Muscle layer of colon (tissue), 2 donors: ENCODE data around the gene TDRD10.
"Not testable (repeated sequence)": the region's sequence is repeated elsewhere in the genome, so short reads cannot be mapped to it uniquely, and the experiment has no call there.

ENCODE experiments used
- H3K27ac ChIP-seq: one replicate; pipeline ENCODE4 v1.7.0; 2013; ENCODE audit warnings: low read depth, mild to moderate bottlenecking, low read length, moderate library complexity
- H3K27me3 ChIP-seq, 2 donors: one replicate each; pipeline ENCODE4 v1.7.0; 2013; ENCODE audit warnings: low read length in 2 of 2, mild to moderate bottlenecking in 2 of 2; ENCODE audit not compliant: insufficient read depth in 2 of 2, control insufficient read depth in 1 of 2
- H3K36me3 ChIP-seq: one replicate; pipeline ENCODE4 v1.7.0; 2013; ENCODE audit warnings: mild to moderate bottlenecking, low read length; ENCODE audit not compliant: insufficient read depth
- H3K4me1 ChIP-seq: one replicate; pipeline ENCODE4 v1.7.0; 2013; ENCODE audit warnings: mild to moderate bottlenecking, low read length; ENCODE audit not compliant: insufficient read depth
- H3K4me3 ChIP-seq, 2 donors: one replicate each; pipeline ENCODE4 v1.7.0; 2013; ENCODE audit warnings: low read length in 2 of 2, low read depth in 1 of 2, mild to moderate bottlenecking in 1 of 2, moderate library complexity in 1 of 2
- H3K9ac ChIP-seq: one replicate; pipeline ENCODE4 v1.7.0; 2013; ENCODE audit warnings: low read length
- H3K9me3 ChIP-seq: one replicate; pipeline ENCODE4 v1.7.0; 2013; ENCODE audit warnings: mild to moderate bottlenecking, low read length
- donor health status: abdominal sarcoma.
- donor health status: Adenocarcinoma of cecum.

TDRD10 gene

DNA sequence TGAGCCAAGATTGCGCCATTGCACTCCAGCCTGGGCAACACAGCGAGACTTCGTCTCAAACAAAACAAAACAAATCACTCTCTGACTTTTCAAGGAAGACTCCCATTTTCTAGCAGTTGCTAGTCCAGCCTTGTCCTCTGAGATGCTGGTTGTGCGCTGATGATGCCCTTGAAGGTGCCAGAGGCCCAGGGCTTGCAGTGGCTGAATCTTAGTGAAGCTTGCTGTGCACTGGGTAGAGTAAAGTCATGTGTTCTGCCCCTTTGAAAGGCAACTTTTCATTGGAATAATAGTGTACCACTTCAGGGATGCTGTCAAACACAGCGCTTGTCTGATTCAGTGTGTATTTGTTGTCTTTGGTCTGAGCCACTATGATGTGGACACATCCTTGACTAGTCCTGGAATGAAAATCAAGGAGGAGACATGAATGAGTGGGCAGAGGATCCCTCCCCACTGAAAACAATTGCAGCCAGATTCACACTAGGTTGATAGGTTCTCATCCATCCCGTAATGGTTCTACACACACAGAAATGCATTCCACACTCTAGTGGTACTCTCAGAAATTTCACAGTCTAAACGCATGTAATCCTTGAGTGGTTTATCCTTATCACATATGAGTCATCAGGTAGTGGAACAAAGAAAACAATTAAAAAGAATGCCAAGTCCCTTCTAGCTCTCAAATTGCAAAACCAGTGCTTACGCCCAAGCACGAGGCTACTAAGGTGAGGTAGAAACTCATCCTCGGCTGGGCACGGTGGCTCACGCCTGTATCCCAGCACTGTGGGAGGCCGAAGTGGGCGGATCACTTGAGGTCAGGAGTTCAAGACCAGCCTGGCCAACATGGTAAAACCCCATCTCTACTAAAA lies 17.8 kb upstream of the TDRD10 start:
- Histone ChIP-seq H3K4me3 (no peak overlapping the region), H3K36me3 (no peaks in the 10 kb centered on the region), H3K4me1 (no peaks in the 10 kb centered on the region), H3K27me3 (no peaks in the 10 kb centered on the region), H3K27ac (no peak overlapping the region), H3K9ac (no peak overlapping the region), H3K9me3 (no peaks in the 10 kb centered on the region)

DNA sequence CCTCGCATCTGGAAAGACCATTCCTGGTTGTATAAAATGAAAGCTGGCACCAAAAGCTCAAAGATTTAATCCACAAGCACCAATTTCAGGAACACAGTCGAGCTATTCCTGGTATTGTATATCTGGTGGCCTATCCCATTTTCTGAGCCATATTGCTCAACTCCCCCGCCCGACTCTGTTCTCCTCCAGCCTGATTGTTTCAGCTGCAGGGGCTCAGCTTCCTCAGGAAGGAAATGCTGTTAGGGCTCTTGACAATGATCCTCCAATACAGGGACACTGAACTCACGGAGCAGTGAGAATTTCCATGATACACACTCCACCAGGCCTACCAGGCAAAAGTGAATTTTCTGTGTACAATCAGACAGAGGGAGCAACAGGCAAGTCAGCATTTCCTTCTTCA lies 16.9 kb upstream of the TDRD10 start:
- Histone ChIP-seq H3K27me3 (no peaks in the 10 kb centered on the region), H3K9ac (no peak overlapping the region), H3K4me3 (no peak overlapping the region), H3K27ac (no peak overlapping the region), H3K9me3 (no peaks in the 10 kb centered on the region), H3K4me1 (no peaks in the 10 kb centered on the region), H3K36me3 (no peaks in the 10 kb centered on the region)

DNA sequence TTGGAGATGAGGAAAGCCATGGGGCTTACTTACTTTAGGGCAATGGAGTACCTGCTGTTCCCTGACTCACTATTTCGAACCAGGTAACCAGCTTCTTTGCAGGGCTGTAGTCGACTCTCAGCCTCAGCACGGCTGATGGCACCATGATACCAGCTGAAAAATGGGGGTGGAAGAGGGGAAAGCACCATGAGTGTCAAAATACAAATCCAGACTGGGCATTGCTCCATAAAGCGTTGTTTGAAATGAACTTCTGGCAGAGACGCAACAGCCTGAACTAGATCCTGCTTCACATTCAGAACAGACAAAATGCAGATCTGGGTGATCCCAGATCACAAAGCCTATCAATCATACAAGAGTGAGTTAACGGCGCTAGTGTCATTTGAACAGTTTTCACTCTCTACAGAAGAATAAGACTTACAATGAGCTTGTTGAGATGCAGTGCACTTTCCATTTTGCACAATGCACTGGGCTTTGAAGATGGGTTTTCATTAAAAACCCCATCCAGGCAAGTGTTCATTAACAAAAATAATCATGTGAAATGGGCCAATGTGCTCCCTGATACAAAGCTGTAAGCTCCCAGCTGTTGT lies 16.0 kb upstream of the TDRD10 start:
- H3K9ac ChIP-seq: no peak overlapping the region
- no peak overlapping the region for H3K27ac ChIP-seq
- no peaks in the 10 kb centered on the region for H3K27me3 ChIP-seq
- H3K36me3 ChIP-seq: no peaks in the 10 kb centered on the region
- H3K4me3 ChIP-seq: no peak overlapping the region
- peaks cover 2% of the 10 kb centered on the region for H3K4me1 ChIP-seq
- no peaks in the 10 kb centered on the region for H3K9me3 ChIP-seq

DNA sequence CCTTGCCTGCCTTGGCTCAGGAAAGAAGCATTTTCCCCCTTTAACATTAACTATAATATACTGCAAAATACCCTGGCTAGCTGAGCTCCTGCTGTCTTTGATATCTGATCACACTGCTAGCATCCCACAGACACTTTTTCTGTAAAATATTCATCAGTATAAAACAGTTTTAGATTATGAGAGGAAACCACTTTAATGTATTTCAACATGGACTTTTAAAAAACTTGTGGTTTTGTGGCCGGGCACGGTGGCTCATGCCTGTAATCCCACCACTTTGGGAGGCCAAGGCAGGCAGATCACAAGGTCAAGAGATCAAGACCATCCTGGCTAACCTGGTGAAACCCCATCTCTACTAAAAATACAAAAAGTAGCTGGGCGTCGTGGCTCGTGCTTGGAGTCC lies 15.3 kb upstream of the TDRD10 start:
- H3K9me3 ChIP-seq, H3K4me1 ChIP-seq, H3K4me3 ChIP-seq, H3K27ac ChIP-seq, H3K36me3 ChIP-seq, H3K27me3 ChIP-seq, H3K9ac ChIP-seq: not testable (repeated sequence)

DNA sequence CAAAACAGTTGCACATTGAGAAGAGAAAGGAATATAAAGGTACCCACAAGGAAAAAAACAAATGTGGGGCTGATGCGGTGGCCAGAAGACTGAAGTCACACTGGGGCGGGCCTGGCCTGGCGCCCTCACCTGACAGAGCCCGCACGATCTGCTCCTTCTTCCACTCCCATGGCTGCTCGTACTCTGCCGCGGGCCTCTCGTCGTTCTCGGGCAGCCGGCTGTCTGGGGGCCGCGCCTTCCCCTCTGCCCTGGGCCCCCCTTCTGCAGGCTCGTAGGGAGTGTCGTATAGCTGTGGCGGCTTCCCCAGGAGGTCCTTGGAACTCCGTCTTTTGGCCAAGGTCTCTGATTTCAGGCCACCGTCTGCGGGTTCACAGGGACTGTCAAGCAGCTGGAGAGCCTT lies 13.1 kb upstream of the TDRD10 start:
- no peaks in the 10 kb centered on the region for H3K27me3 ChIP-seq
- no peak overlapping the region for H3K4me3 ChIP-seq
- no peaks in the 10 kb centered on the region for H3K36me3 ChIP-seq
- no peak overlapping the region for H3K27ac ChIP-seq
- peaks cover 7% of the 10 kb centered on the region for H3K4me1 ChIP-seq
- H3K9me3 ChIP-seq: no peaks in the 10 kb centered on the region
- H3K9ac ChIP-seq: no peak overlapping the region

DNA sequence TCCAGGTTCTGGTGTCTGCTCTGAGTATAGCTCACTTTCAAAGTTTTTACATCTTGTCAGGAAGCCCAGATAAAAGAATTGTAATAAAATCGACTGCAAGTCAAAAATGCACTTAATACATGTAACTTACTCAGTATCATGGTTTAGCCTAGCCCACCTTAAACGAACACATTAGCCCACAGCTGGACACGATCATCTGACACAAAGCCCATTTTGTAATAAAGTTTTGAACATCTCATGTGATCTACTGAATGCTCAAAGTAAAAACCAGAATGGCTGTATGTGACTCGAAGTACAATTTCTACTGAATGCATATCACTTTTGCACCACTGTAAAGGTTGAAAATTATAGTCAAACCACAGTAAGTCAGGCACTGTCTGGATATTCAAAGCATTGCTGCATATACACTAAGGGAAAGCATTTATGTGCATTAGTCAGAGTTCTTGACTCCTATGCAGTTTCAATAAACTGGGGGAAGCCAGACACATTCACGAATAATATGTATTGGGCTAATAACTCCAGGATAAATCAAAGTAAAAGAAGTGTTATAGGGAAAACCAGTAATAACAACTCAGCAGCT lies 12.2 kb upstream of the TDRD10 start:
- Histone ChIP-seq H3K4me3 (no peak overlapping the region), H3K4me1 (peaks cover 7% of the 10 kb centered on the region), H3K9me3 (no peaks in the 10 kb centered on the region), H3K27ac (no peak overlapping the region), H3K27me3 (no peaks in the 10 kb centered on the region), H3K9ac (no peak overlapping the region), H3K36me3 (no peaks in the 10 kb centered on the region)

DNA sequence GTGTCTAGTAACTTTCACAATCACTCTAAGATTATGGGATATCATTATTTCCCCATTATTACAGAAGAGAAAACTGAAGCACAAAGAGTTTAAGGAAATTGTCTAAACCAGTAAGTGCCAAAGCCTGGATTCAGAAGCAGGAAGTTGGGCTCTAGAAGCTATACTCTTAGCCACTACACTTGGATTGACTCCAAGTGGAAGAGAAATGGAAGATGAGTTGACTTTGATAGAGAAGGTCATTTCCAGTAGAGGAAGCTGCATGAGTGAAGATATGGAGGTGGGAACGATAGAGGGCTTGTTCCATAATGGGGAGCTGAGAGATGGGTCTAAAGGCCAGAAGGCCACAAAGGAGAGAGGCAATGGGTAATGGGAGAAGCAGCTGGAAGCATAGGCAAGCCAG lies 11.7 kb upstream of the TDRD10 start:
- Histone ChIP-seq H3K27me3 (no peaks in the 10 kb centered on the region), H3K4me3 (no peak overlapping the region), H3K9me3 (no peaks in the 10 kb centered on the region), H3K27ac (no peak overlapping the region), H3K4me1 (peaks cover 7% of the 10 kb centered on the region), H3K36me3 (no peaks in the 10 kb centered on the region), H3K9ac (no peak overlapping the region)

DNA sequence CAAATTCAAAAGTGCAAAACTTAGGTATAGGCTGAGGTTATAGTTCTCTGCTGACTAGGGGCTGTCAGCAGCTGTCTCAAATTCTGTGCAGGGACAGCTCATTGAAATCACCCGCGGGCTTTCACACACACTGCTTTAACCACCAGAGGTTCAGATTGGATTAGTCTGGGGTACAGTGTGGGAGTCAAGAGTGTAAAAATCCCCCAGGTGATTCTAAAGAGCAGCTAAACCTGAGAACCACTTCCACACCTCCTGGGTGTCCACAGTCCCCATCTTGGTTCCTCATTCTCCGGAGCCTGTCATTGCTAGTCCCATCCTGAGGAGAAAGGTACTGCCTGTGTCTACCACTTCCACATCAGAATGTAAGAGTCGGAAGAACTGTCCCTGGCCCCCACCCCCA lies 9.9 kb upstream of the TDRD10 start:
- Histone ChIP-seq H3K9ac (no peak overlapping the region), H3K4me3 (no peak overlapping the region)

DNA sequence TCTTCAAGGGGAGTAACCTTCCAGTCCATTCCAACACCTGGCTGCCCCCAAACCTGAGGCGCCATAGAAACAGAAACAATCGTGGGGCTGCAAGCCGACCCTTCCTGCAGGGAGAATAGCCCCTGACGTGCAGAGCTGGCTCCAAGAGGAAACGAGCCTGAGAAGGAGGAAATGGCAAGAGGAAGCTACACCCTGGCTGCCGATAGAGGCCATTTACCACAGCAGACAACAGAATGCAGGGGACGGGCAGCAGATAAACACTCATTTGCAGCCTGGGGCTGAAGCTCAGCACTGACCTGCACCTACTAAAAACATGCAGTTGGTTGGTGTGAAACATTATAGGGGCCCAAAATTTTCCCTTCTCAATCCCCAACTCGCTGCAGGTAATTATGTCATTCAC lies 8.7 kb upstream of the TDRD10 start:
- Histone ChIP-seq H3K27ac (no peak overlapping the region), H3K4me1 (peaks cover 7% of the 10 kb centered on the region)

More for the DNA sequence above, 9.9 kb upstream of the TDRD10 start:
- H3K27ac ChIP-seq: no peak overlapping the region
- no peaks in the 10 kb centered on the region for H3K27me3 ChIP-seq
- no peaks in the 10 kb centered on the region for H3K9me3 ChIP-seq
- peaks cover 7% of the 10 kb centered on the region for H3K4me1 ChIP-seq
- H3K36me3 ChIP-seq: no peaks in the 10 kb centered on the region

DNA sequence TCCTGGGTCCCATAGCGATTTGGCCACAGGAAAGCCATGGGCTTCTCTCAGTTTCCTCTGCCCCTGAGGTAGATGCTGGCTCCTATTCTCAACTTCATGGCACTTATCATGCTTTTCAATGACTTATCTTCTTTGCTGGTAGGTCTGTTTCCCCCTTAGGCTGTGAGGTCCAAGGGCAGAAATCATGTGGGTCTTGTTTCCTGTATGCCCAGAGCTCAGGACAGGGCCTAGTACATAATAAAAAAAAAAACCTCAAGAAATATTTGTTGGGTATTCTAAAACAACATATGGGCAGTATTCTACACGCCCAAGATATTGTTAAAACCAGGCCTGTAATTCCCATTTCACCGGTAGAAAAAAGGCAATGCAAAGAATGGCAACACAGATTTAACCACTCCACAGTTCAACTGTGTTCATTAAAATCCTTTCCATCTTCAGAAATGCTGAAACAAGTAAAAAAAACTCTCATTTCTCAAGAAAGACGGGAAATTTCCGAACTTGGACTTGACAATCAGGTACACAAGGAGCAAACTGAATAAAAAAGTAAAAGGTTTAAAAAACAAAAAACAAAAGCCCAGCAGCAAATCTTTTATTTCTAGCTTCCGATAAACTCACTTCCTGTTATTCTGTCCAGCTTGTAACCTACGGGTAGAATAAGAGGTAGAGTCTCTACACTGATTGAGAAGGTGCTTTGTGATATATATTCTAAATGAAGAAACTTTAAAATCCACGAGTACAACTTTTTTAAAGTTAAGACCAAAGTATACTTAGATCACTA lies 6.3 kb upstream of the TDRD10 start:
- Histone ChIP-seq H3K27me3 (peaks cover 13 to 16% of the 10 kb centered on the region in 2 donors), H3K4me3 (no peak overlapping the region), H3K27ac (peak overlapping the region; percentile 13), H3K36me3 (no peaks in the 10 kb centered on the region), H3K9ac (no peak overlapping the region), H3K9me3 (no peaks in the 10 kb centered on the region), H3K4me1 (peaks cover 7% of the 10 kb centered on the region)

More for the DNA sequence above, 8.7 kb upstream of the TDRD10 start:
- H3K27me3 ChIP-seq: no peaks in the 10 kb centered on the region
- no peaks in the 10 kb centered on the region for H3K9me3 ChIP-seq
- no peak overlapping the region for H3K4me3 ChIP-seq
- no peaks in the 10 kb centered on the region for H3K36me3 ChIP-seq
- no peak overlapping the region for H3K9ac ChIP-seq

DNA sequence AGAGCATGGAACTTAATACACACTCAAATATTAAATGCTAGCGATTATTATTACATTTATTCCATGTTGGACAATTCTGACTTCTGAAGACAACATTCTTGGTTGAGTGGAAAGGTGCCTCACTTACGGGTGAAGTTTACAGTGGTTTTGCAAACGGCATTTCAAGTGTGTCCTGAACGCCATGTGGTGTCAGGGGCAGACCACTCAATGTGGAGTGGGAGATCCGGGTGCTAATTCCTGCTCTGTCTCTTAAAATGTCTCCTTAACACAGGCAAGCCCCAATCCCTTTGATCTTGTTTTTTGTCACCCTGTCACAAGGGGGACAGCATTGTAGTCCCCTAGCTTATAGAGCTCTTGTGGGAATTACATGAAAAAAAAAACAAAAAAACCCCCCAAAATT lies 5.6 kb upstream of the TDRD10 start:
- peaks cover 20 to 23% of the 10 kb centered on the region in 2 donors for H3K27me3 ChIP-seq

More for the DNA sequence above, 5.6 kb upstream of the TDRD10 start:
- H3K9ac ChIP-seq: no peak overlapping the region
- no peaks in the 10 kb centered on the region for H3K36me3 ChIP-seq
- H3K9me3 ChIP-seq: no peaks in the 10 kb centered on the region
- H3K4me3 ChIP-seq: no peak overlapping the region
- peaks cover 4% of the 10 kb centered on the region for H3K4me1 ChIP-seq
- no peak overlapping the region for H3K27ac ChIP-seq
